HEK293 (cell line): ENCODE results near the gene RIC3.
"Not testable (repeated sequence)": the region's sequence is repeated elsewhere in the genome, so short reads cannot be mapped to it uniquely, and the experiment has no call there.

Experiments
- CTCF ChIA-PET: fragments of 350-600 bp; formaldehyde crosslinking; extraction: SDS; loops from one replicate; lab custom pipeline; 2021; ENCODE audit warnings: antibody characterized with exemption; lab: Yijun Ruan, JAX
- POLR2A ChIA-PET: fragments of 300-600 bp; formaldehyde crosslinking; extraction: SDS; loops from one replicate; lab custom pipeline; 2020; ENCODE audit warnings: antibody characterized with exemption, inconsistent platforms; lab: Yijun Ruan, JAX
- H3K27ac ChIP-seq: fragments of 200-500 bp; sonication (Bioruptor generic); 2 replicates; pipeline ENCODE4 v1.5.1; 2014; ENCODE audit warnings: low read depth, low read length, control low read depth, inconsistent platforms; ENCODE audit errors: extremely low read depth
- H3K36me3 ChIP-seq, 2 experiments: fragments of 200-500 bp in 1 of 2; sonication (Bioruptor generic) in 1 of 2; 1 replicate in 1 of 2; 2 replicates in 1 of 2; pipeline ENCODE4 v1.5.1; 2014 to 2017; ENCODE audit warnings: inconsistent platforms in 2 of 2, low read length in 2 of 2; ENCODE audit not compliant: control insufficient read depth in 2 of 2, insufficient read depth in 1 of 2
- H3K4me1 ChIP-seq: fragments of 200-500 bp; sonication (Bioruptor generic); 2 replicates; pipeline ENCODE4 v1.5.1; 2014; ENCODE audit warnings: mild to moderate bottlenecking, low read length, inconsistent platforms; ENCODE audit not compliant: control insufficient read depth, insufficient read depth
- H3K4me3 ChIP-seq: 2 replicates; pipeline ENCODE4 v1.5.1; 2011; ENCODE audit warnings: low read depth, mild to moderate bottlenecking, control low read depth, low read length, moderate library complexity
- H3K9me3 ChIP-seq: fragments of 200-500 bp; sonication (Bioruptor generic); 2 replicates; pipeline ENCODE4 v1.5.1; 2014; ENCODE audit warnings: low read depth, low read length, inconsistent platforms; ENCODE audit not compliant: control insufficient read depth, insufficient read depth
- KLF7 ChIP-seq: fragments of 450-650 bp; formaldehyde crosslinking; IDR thresholded peaks from 2 replicates; pipeline ENCODE4 v1.5.1; 2016; ENCODE audit warnings: missing biosample characterization, missing genetic modification characterization, borderline replicate concordance
- SP2 ChIP-seq: fragments of 450-650 bp; formaldehyde crosslinking; IDR thresholded peaks from 2 replicates; pipeline ENCODE4 v1.5.1; 2016; ENCODE audit warnings: missing biosample characterization, missing genetic modification characterization
- YY1 ChIP-seq: fragments of 450-650 bp; formaldehyde crosslinking; IDR thresholded peaks from 2 replicates; pipeline ENCODE4 v1.5.1; 2018; ENCODE audit warnings: missing biosample characterization, missing genetic modification characterization
- ZNF133 ChIP-seq: fragments of 450-650 bp; formaldehyde crosslinking; IDR thresholded peaks from 2 replicates; pipeline ENCODE4 v1.5.1; 2016; ENCODE audit warnings: missing biosample characterization, missing genetic modification characterization
- ZNF18 ChIP-seq: fragments of 450-650 bp; formaldehyde crosslinking; IDR thresholded peaks from 2 replicates; pipeline ENCODE4 v1.5.1; 2016; ENCODE audit warnings: missing biosample characterization, missing genetic modification characterization
- ZNF239 ChIP-seq: fragments of 450-650 bp; formaldehyde crosslinking; IDR thresholded peaks from 2 replicates; pipeline ENCODE4 v1.5.1; 2016; ENCODE audit warnings: missing biosample characterization, missing genetic modification characterization
- ZNF274 ChIP-seq, 2 experiments: fragments of 200-500 bp in 1 of 2; fragments of 450-650 bp in 1 of 2; sonication (Bioruptor generic) in 1 of 2; formaldehyde crosslinking in 1 of 2; IDR thresholded peaks; 2 replicates each; pipeline versions ENCODE4 v1.5.1 to v1.6.1; 2014 to 2016; ENCODE audit warnings: borderline replicate concordance in 1 of 2, inconsistent platforms in 1 of 2, low read length in 1 of 2, missing biosample characterization in 1 of 2, missing genetic modification characterization in 1 of 2
- ZNF280D ChIP-seq: fragments of 450-650 bp; formaldehyde crosslinking; IDR thresholded peaks from 2 replicates; pipeline ENCODE4 v1.5.1; 2016; ENCODE audit warnings: missing biosample characterization, missing genetic modification characterization
- ZNF350 ChIP-seq: fragments of 450-650 bp; formaldehyde crosslinking; IDR thresholded peaks from 2 replicates; pipeline ENCODE4 v1.5.0; 2017; ENCODE audit warnings: missing biosample characterization, mild to moderate bottlenecking, missing genetic modification characterization
- ZNF37A ChIP-seq: fragments of 450-650 bp; IDR thresholded peaks from 2 replicates; pipeline ENCODE4 v1.5.1; 2018; ENCODE audit warnings: missing biosample characterization, missing genetic modification characterization
- ZNF449 ChIP-seq: fragments of 450-650 bp; formaldehyde crosslinking; IDR thresholded peaks from 2 replicates; pipeline ENCODE4 v1.5.1; 2017; ENCODE audit warnings: missing biosample characterization, mild to moderate bottlenecking, missing genetic modification characterization, moderate library complexity
- ZNF48 ChIP-seq: fragments of 450-650 bp; formaldehyde crosslinking; IDR thresholded peaks from 2 replicates; pipeline ENCODE4 v1.5.1; 2016; ENCODE audit warnings: missing biosample characterization, missing genetic modification characterization
- ZNF549 ChIP-seq: fragments of 450-650 bp; IDR thresholded peaks from 2 replicates; pipeline ENCODE4 v1.5.1; 2018; ENCODE audit warnings: missing biosample characterization, missing genetic modification characterization, mild to moderate bottlenecking, inconsistent platforms, moderate library complexity
- ZNF555 ChIP-seq: fragments of 450-650 bp; formaldehyde crosslinking; conservative IDR thresholded peaks from 2 replicates; pipeline ENCODE4 v1.5.1; 2017; ENCODE audit warnings: missing biosample characterization, mild to moderate bottlenecking, missing genetic modification characterization, inconsistent platforms
- ZNF561 ChIP-seq: fragments of 450-650 bp; IDR thresholded peaks from 2 replicates; pipeline ENCODE4 v1.5.1; 2018; ENCODE audit warnings: missing biosample characterization, missing genetic modification characterization, borderline replicate concordance
- ZNF624 ChIP-seq: fragments of 450-650 bp; formaldehyde crosslinking; IDR thresholded peaks from 2 replicates; pipeline ENCODE4 v1.5.1; 2017; ENCODE audit warnings: missing biosample characterization, missing genetic modification characterization
- ZNF645 ChIP-seq: fragments of 450-650 bp; formaldehyde crosslinking; IDR thresholded peaks from 2 replicates; pipeline ENCODE4; 2016; ENCODE audit warnings: missing biosample characterization, missing genetic modification characterization
- ZNF701 ChIP-seq: fragments of 450-650 bp; formaldehyde crosslinking; IDR thresholded peaks from 2 replicates; pipeline ENCODE4 v1.5.1; 2016; ENCODE audit warnings: missing biosample characterization, missing genetic modification characterization
- ZNF76 ChIP-seq: fragments of 450-650 bp; formaldehyde crosslinking; IDR thresholded peaks from 2 replicates; pipeline ENCODE4; 2016; ENCODE audit warnings: low read depth, missing biosample characterization, missing genetic modification characterization, borderline replicate concordance

RIC3 gene

GRCh38 chr11:8164746-8165145 is 4.1 kb downstream of the RIC3 start:
- ChIA-PET POLR2A (no interaction called here), CTCF (interaction anchor here (0.6 kb wide), 1 partner anchor 100 kb away, joined by 4 read pairs; no protein-coding TSS in a partner anchor)
- H3K27ac ChIP-seq = no peak overlapping the region
- TF ChIP-seq YY1 (tag by site-specific recombination) (no peak), ZNF37A (no peak)
- no peaks in the 10 kb centered on the region for H3K9me3 ChIP-seq
- no peak overlapping the region for H3K4me3 ChIP-seq
- H3K36me3 ChIP-seq = no peaks in the 10 kb centered on the region
- H3K4me1 ChIP-seq = no peaks in the 10 kb centered on the region; the same call in 1 of the 2 replicates

- CTCF ChIA-PET = interaction anchor here (0.7 kb wide), 1 partner anchor 63 kb away, joined by 4 read pairs; no protein-coding TSS in a partner anchor
- H3K27ac ChIP-seq, H3K4me3 ChIP-seq, H3K4me1 ChIP-seq, H3K36me3 ChIP-seq, POLR2A ChIA-PET, H3K9me3 ChIP-seq: not testable (repeated sequence)
These were observed 7.1 kb downstream of the RIC3 start for GRCh38 chr11:8161627-8162304.

- Histone ChIP-seq H3K27ac (no peak overlapping the region), H3K9me3 (no peaks in the 10 kb centered on the region)
- POLR2A ChIA-PET = no interaction called here
- no peak for TF ChIP-seq ZNF449
- TF ChIP-seq ZNF350 (tag by site-specific recombination) = no peak
- no peak for TF ChIP-seq ZNF555 (tag by site-specific recombination)
- TF ChIP-seq ZNF561 (tag by site-specific recombination) = no peak
- TF ChIP-seq ZNF18 (tag by site-specific recombination) = no peak
- no peak for TF ChIP-seq ZNF549 (tag by site-specific recombination)
- no peak for TF ChIP-seq ZNF76 (tag by site-specific recombination)
- no peak for TF ChIP-seq ZNF239
- no peak for TF ChIP-seq KLF7 (tag by site-specific recombination)
- TF ChIP-seq ZNF48 (tag by site-specific recombination) = no peak
- TF ChIP-seq, all 188 proteins: peak for 0
- Histone ChIP-seq H3K36me3 (no peaks in the 10 kb centered on the region), H3K4me1 (no peaks in the 10 kb centered on the region), H3K4me3 (no peak overlapping the region)
- CTCF ChIA-PET = no interaction called here
These were observed 11.9 kb downstream of the RIC3 start for GRCh38 chr11:8156877-8157276.

- Histone ChIP-seq H3K4me3 (no peak overlapping the region), H3K27ac (no peak overlapping the region), H3K9me3 (no peaks in the 10 kb centered on the region), H3K36me3 (no peaks in the 10 kb centered on the region), H3K4me1 (no peaks in the 10 kb centered on the region)
- POLR2A ChIA-PET = no interaction called here
- CTCF ChIA-PET = interaction anchor here (0.7 to 0.8 kb wide), 2 partner anchors 14 to 117 kb away, joined by 3 to 8 read pairs; no protein-coding TSS in a partner anchor
- TF ChIP-seq ZNF645 = no peak
- no peak for TF ChIP-seq ZNF280D
- no peak for TF ChIP-seq ZNF624
- no peak for TF ChIP-seq SP2 (tag by site-specific recombination)
- TF ChIP-seq ZNF701 (tag by site-specific recombination) = no peak
- no peak for TF ChIP-seq ZNF133
- no peak for TF ChIP-seq ZNF274 (IDR thresholded peaks at IDR 0.05; ENCODE audit: low read length)
- no peak for TF ChIP-seq ZNF274 (tag by site-specific recombination; IDR thresholded peaks at IDR 0.05; ENCODE audit: borderline replicate concordance)
These were observed 19.1 kb downstream of the RIC3 start for GRCh38 chr11:8149726-8150125.
